Activated T-cell treated with anti-CD3 and anti-CD28 coated beads for 24 hours (primary cell): ENCODE data around the gene PTPRU.

ENCODE experiments used
- DNase-seq: peaks from one replicate; pipeline ENCODE4 v3.0.0-alpha.2; 2020; ENCODE audit warnings: low read depth

PTPRU gene

GRCh38 chr1:29245876-29246275, 9.6 kb downstream of the PTPRU start:
- no peak for DNase-seq

- DNase-seq: no peak
These were observed 10.7 kb downstream of the PTPRU start for GRCh38 chr1:29247044-29247443.

GRCh38 chr1:29247571-29248273, 11.4 kb downstream of the PTPRU start:
- DNase-seq: no peak

GRCh38 chr1:29248409-29248808, 12.1 kb downstream of the PTPRU start:
- DNase-seq: no peak

GRCh38 chr1:29249170-29249691, 12.9 kb downstream of the PTPRU start:
- DNase-seq: no peak

GRCh38 chr1:29249951-29250581, 13.7 kb downstream of the PTPRU start:
- no peak for DNase-seq

GRCh38 chr1:29251164-29252124, 15.1 kb downstream of the PTPRU start:
- DNase-seq: no peak

GRCh38 chr1:29253180-29253579, 16.9 kb downstream of the PTPRU start:
- DNase-seq: no peak

- DNase-seq: no peak
These were observed 18.0 kb downstream of the PTPRU start for GRCh38 chr1:29254346-29254745.

GRCh38 chr1:29255134-29255666, 18.9 kb downstream of the PTPRU start:
- no peak for DNase-seq

GRCh38 chr1:29256394-29256793, 20.1 kb downstream of the PTPRU start:
- no peak for DNase-seq

- DNase-seq: no peak
These were observed 20.9 kb downstream of the PTPRU start for GRCh38 chr1:29256979-29257804.

- no peak for DNase-seq
These were observed 22.1 kb downstream of the PTPRU start for GRCh38 chr1:29258189-29258975.

- no peak for DNase-seq
These were observed 22.9 kb downstream of the PTPRU start for GRCh38 chr1:29258976-29259801.

GRCh38 chr1:29259802-29260441, 23.6 kb downstream of the PTPRU start:
- DNase-seq: peak; percentile 20

- DNase-seq: no peak
These were observed 24.2 kb downstream of the PTPRU start for GRCh38 chr1:29260531-29260930.

GRCh38 chr1:29264773-29265389, 28.6 kb downstream of the PTPRU start:
- DNase-seq: no peak

GRCh38 chr1:29266912-29267311, 30.6 kb downstream of the PTPRU start:
- no peak for DNase-seq
